GM21723 (cell line): ENCODE results near the gene UTP15.

ENCODE experiments used
- ATAC-seq: cut with Tn5 transposase; IDR thresholded peaks from one replicate; pipeline ENCODE4 v1.9.1; 2021; ENCODE audit warnings: mild to moderate bottlenecking, moderate library complexity; ENCODE audit not compliant: unreplicated experiment

The UTP15 gene

DNA sequence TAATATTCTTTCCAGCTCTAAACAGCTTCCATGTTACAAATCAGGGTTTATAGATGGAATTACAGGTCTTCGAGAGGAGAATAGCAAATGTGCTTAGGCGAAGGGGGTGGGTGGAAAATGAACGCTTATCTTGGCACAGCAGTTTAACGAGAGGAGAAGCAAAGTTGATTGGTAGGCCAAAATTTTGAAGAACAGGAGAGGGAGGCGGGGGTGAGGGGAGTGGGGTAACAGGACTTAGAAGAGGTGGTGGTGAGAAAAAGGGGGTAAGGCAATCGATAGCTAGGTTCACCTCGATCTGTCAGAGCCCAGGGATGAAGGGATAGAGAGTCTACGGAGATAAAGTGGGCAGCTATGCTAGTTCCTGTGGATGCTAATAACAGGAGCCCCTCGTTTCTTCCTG lies 868 bp upstream of the UTP15 start:
- peak; percentile 12 for ATAC-seq

DNA sequence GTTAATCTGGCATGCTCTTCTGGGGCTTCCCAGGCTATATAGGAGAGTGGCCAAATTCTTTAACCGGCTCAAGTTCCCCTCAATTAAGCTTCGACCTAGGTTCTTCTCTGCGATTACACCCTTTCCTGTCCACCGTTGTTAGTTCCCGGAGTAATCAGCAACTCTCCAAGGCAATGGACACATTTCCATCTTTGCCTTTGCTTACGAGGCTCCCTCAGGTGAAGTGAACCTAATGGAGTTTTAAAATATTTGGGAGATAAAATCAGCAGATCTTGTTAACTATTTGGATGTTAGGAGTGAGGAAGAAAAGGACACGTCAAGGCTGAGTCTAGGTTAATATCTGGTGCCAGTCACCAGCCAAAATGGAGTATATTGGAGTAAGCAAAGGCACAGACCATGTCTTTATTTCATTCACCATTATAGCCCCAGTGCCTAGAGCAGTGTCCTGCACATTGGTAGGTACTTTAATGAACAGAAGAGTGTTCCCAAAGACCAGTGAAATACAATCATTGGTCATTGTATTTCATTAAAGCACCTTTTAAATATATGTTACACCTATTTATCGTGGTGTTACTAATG lies 515 bp downstream of the UTP15 start:
- peak; percentile 1 for ATAC-seq

DNA sequence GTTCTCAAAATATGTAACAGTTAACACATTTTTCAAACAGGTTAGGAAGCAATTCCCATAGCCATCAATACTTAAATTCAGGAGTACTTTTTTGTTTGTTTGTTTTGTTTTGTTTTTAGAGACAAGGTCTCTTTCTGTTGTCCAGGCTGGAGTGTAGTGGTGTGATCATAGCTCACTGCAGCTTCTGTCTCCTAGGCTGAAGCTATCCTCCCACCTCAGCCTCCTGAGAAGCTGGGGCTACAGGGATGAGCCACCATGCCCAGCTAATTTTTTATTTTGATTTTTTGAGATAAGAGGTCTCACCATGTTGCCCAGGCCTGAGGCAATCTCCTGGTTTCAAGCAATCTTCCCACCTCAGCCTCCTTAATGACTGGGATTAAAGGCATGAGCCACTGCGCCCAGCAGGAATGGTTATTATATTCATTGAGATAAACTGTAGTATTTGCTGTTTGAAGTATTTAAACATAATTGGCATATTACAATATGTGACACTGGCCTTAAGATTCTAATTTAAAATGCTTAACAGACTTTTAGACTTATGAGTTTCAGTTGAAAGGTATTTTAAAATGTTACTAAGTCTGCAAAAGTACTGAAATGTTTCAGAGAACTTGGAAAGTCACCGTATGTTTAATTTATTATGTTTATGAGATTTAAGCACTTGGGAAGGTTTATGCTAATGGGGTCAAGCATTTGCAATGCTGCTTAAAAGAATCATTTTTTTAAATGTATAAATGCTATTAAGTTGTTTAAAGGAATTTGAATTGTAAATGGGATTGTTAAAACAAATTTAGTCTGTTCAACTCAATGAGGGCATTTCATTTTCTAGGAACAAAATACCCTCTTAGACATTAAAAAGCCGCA lies 17.0 kb downstream of the UTP15 start:
- no peak for ATAC-seq

DNA sequence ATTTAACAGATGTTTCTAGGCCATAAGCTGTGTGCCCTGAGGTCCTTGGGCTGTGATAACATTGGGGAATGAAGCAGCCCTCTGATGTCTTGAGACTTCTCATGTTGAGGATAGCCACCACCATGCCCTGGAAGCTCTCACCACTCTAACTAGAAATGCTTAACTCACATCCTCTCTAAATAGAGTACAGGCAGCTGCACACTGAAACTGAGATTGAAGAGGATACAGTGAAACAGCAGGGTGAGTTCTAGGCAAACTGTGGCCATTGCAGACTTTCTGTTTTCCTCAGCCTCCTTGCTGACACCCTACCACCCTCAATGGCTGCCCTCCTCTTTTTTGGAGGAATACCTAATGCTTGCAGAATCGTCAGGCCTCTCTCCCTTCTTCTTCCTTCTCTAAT lies 22.4 kb downstream of the UTP15 start:
- no peak for ATAC-seq

DNA sequence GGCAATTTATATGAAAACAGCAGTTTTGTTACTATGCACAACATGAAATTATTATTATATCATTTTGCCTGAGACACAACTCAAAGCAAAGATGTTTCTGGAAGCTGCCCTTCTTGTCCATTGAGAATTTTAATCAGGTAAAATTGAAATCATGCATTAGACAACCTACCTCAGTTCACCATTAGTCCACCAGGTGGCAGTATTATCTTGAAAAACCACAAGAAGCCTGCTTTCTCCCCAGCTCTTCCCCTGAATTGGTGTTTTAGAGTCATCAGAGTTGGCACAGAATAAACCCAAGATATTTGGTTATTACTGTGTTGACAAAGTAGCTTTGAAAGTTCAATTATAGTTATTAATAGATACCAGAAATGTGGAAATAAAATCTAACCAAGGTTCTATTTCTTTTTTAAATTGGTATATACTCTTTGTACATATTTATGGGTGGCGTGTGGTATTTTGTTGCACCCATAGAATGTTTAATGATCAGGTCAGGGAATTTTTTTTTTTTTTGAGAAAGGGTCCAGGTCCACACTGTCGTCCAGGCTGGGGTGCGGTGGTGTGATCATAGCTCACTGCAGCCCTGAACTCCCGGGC lies 25.7 kb downstream of the UTP15 start:
- no peak for ATAC-seq

DNA sequence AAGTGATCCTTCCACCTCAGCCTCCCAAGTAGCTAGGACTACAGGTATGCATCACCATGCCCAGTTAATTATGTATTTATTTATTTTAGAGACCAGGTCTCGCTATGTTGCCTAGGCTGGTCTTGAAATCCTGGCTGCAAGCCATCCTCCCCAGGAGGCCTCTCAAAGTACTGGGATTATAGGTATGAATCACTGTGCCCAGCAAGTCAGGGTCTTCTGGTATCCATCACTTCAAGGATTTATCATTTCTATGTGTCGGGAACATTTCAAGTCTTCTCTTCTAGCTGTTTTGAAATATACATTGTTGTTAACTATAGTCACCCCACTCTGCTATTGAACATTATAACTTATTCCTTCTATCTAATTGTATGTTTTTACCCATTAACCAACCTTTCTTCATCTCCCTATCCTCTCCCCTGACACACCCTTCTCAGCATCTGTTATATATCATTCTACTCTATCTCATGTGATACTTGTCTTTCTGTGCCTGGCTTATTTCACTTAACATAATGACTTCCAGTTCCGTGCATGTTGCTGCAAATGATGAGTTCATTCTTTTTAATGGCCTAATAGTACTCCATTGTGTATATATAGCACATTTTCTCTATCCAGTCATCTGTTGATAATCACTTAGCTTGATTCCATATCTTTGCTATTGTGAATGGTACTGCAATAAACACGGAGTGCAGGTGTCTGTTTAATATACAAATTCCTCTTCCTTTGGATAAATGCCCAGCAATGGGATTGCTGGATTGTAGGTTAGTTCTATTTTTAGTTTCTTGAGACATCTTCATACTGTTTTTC lies 26.4 kb downstream of the UTP15 start:
- ATAC-seq = no peak

DNA sequence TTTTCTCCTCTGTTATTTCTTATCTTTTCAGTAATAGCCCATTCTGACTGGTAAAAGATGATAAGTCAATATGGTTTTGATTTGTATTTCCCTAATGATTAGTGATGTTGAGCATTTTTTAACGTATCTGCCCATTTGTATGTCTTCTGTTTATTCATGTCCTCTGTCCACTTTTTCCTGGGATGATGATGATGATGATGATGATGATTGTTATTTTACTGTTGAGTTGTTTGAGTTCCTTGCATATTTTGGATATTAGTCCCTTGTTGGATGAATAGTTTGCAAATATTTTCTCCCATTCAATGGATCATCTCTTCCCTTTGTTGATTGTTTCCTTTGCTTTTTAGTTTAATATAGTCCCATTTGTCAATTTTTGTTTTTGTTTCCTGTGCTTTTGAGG lies 27.0 kb downstream of the UTP15 start:
- no peak for ATAC-seq

DNA sequence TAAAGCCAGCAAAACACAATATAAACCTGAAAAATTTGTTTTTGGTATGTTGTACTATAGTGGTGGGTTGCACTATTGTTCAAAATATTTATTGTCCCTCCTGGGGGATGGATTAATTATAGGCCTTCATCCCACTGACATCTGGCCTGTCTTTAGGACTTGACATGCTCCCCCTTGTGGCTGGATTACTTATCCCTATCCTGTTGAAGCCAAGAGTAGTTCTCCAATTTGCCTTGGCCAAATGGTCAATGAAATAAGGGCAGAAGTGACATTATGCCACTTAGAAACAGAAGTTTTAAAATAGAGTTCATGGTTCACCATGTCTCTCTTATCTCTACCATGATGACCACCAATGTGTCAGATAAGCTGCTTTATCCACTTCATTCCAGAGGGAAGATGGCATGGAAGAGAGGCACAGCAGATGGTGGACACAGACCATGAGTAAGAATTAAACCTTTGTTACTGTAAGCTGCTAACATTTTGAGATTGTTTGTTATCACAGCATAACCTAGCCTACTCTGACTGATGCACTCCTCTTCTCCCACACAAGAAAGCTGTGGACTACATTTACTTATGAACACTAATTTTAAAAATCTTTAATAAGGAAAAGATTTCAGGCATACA lies 31.3 kb downstream of the UTP15 start:
- ATAC-seq = no peak

DNA sequence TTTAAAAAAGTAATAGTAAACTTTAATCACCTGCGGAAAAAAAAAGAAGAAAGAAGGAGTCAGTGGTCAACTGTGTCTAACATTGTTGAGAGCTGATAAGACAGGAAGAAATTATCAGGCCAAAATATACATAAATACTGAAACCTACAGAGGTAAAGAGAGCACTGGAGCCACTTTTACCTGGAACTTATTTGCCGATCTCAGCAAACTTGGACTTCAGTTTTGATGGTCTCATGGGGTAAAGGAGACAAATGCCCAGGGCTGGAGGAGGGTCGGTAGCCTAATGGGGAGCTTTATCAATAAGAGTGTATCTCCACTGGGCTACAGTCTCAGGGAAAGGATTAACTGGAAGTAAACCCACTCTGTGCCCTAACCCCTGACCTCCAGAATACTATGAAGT lies 33.8 kb downstream of the UTP15 start:
- ATAC-seq = no peak

DNA sequence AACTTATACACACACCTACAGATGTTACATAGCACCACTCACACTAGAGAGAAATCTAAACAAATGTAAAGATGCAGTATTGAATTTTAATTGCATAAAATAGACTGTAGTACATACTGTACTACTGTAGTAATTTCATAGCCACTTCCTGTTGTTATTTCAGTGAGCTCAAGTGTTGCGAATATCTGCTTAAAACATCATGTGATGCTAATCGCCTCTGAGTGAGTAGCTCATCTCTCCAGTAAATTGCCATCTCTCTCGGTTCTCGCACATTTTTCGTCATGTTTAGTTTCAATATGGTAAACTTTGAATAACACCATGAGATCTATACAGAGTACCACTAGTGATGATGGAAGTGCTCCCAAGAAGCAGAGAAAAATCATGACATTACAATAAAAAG lies 38.5 kb downstream of the UTP15 start:
- no peak for ATAC-seq

DNA sequence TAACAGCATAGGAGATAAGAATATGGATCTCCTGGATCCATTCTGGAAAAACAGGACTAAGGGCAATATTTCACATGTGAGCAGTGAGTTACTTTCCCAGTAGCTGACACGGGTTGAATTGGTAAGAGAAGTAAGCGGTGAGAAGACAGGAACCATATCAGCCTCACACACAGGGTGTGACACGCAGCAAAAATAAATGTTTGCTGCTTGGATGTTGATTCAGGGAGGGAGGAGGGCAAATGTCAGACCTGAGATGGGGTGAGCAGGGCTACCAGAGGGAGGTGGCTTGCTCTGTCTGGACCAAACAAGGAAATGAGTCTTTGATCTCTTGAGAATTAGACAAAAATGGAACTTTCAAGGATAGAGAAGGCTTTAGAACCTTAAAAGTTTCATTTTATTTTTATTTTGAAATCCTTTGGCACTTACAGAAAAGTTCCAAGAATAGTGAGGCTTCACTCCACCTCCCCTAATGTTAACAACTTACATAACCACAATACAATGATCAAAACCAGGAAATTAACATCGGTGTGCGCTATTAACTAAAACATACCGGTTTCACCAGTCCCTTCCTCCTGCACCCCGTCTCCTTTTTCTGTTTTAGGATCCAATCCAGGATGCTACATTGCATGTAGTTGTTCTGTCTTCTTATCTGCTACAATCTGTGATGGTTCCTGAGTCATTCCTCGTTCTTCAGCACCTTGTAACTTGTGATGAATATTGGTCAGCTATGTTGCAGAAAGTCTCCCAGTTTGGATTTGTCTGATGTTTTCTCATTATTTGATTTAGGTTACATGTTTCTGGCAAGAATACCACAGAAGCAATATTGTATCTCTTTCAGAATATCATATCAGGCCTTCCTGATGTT lies 39.9 kb downstream of the UTP15 start:
- no peak for ATAC-seq

DNA sequence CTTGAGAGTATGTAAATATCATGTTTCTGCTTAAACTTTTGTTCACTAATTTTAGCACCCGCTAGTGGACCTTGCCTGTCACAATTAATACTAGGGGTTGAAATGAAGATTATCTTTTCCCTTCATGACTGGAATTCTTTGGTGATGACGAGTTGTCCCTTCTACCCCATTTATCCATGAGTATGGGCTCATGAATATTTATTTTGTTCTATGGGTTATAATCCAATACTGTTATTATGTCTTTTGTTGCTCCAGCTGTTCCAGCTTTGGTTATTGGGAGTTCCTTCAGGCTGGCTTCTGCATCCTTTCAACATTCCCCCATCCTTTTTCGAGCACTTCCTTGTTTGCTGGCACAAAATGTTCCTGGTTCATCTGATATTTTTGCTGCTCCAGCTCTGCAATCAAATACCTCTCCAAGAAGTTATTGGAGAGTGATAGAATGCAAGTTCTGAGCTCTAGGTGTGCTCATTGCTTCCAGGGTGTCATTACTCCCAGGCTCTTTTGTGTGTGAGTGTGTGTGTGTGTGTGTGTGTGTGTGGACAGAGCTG lies 40.7 kb downstream of the UTP15 start:
- no peak for ATAC-seq

DNA sequence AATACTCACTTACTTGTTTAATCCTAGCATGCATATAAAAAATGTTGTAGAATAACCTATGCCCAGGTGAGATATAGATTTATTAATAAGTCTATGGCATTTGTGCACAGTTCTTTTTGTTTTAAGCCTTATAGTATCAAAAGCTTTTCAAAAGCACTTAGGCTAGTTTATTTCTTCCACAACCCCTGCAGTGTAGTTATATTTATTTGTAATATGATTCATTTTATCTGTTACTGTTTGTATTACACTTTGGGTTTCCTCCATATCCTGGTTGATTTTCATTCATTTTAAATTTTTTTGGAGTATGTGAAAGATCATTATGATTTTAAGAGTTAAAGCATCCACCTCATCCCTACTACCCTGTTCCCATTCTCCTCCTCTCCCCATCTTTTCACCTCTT lies 41.7 kb downstream of the UTP15 start:
- ATAC-seq = no peak

DNA sequence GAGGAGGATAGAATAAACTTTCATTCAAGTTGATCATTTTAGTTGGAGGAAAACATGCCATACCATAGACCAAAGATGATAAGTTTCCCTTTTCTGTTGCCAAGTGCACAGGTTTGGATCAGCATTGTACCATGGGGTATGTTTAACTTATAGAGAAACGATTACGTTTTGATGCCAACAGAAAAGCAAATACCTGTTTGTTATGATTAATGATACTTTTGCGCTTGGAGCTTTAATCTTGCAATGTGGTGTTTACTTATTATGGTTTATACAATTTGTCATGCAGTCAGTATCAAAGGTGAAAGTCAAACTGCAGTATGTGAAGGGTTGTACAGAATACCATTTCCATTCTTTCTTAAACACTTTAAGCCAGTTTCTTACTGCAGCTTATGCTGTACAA lies 47.3 kb downstream of the UTP15 start:
- ATAC-seq = no peak

DNA sequence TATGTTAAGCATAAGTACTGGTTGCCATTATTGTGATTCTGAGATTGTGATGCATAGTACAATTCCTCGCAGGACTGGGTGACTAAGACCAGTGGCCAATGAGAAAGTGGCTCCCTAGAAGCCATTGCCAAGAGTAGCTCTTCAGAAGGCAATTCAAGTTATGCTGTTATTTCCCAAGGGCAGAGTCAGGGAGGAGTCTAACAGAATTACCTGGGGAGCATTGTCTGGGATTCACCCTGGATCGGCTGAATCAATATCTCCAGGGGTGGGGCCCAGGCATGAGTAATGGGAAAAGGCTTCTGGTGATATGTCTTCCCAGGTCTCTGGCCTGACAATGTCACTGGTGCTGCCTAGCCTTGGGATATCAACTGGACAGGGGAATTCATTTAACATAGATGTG lies 49.5 kb downstream of the UTP15 start:
- ATAC-seq = no peak

DNA sequence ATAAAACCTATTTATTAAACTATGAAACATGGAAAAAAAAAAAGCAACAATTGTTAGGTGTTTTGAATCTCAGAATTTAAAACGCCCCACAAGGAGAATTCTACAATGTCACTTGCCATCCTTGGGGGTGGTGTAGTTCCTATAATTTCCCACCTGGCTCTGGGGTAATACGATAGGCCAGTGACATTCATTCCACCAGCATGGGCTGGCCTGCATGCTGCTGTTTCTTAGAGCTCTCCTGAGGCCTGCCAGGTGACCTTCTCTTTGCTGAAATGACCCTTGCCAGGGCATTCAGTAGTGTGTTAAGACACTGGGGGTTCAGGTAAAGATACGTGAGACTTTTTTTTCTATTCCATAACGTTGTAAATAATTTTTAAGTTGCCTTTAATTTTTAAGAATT lies 50.4 kb downstream of the UTP15 start:
- ATAC-seq = no peak

DNA sequence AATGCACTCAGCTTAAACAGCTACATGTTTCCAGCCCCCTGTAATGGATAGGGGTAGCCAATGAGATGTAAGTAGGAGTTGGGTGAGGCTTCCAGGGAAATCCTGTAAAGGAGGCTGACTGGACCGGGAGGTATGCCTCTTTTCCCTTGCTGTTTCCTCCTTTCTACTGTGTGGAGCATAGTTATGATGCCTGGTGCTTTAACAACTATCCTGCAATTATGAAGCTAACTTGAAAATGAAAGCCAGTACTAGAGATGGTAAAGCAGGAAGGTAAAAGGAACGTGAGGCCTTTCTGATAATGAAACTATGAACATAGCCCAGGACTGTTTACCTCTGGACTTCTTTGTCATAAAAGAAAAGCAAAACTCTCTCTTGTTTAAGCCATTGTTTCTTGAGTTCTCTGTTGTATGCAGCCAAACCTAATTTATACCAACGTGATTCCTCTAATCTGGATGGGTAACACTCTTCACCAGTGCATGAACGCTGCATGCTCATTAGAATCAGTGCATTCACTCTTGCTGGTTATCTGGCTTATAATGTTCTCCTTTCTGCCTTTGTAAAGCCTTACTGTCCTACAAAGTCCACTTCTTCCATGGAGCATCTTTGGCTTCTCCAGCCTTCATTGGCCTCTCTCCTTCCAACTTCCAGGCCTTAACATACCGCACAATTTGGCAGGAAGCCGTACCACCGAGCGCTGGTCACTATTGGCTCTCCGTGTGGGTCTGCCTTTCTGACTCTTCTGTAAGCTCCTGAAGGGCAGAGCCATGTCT lies 52.2 kb downstream of the UTP15 start:
- ATAC-seq = peak; percentile 62

DNA sequence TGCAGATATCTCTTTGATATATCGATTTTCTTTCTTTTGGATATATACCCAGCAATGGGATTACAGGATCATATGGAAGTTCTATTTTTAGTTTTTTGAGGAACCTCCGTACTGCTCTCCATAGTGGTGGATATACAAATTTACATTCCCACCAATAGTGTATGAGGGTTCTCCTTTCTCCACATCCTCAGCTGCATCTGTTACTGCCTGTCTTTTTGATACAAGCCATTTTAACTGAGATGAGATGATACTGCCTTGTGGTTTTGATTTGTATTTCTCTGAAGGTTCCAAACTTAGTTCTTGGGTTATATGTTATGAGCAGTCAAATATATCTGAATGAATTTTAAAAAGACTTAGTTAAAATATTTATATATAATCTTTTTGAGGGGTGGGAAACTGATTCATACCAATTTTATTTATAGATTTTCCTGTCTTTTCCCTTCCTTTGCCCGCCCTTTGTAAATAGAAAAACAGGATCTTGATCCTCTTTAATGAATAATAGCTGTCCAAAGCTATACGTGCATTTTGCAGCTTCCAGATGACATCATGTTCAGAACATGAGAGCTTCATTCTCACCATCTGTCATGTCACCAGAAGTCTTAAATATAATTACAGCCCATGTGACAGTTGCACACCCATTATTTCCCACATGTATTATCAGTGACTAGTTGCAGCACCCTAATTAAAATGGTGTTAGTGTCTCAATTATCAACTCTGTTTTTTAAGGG lies 54.2 kb downstream of the UTP15 start:
- no peak for ATAC-seq

DNA sequence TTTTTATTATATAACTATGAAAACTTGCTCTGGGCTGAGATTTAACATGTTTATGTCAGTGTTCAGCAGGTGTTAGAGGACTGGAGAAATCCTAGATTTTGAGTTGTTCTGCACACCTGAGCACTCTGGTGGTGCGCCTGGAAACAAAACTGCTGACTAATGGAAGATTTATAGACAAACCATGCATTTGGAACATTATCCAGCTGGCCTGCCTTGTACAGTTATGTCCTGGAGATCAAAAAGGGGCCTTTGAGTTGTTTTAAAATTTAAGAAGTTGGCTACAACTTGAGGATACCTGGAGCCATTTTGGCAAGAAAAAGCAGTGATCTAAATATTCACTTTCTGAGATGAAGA lies 54.8 kb downstream of the UTP15 start:
- ATAC-seq = no peak
